Liver (tissue), 3 donors: ENCODE results near the gene PSG5.
A peak's percentile ranks its signal among the peaks of the same experiment; 100 is the strongest.
"Not testable (repeated sequence)": the region's sequence is repeated elsewhere in the genome, so short reads cannot be mapped to it uniquely, and the experiment has no call there.

Experiments
- CTCF ChIP-seq: fragments of 150-350 bp; IDR thresholded peaks from 2 replicates; pipeline ENCODE4 v1.5.1; 2017; ENCODE audit warnings: improper control_type of control experiment, low read depth, low read length; ENCODE audit not compliant: missing input control
- EGR1 ChIP-seq, 2 donors: IDR thresholded peaks; 2 replicates each; pipeline ENCODE4 v1.6.1; 2016 to 2018; ENCODE audit warnings: antibody characterized with exemption in 2 of 2, low read depth in 2 of 2
- JUND ChIP-seq, 2 donors: IDR thresholded peaks; 2 replicates each; pipeline ENCODE4 v1.6.1; 2016; ENCODE audit warnings: antibody characterized with exemption in 2 of 2
- RAD21 ChIP-seq, 2 donors: IDR thresholded peaks; 2 replicates each; pipeline ENCODE4 v1.6.1; 2016; ENCODE audit warnings: antibody characterized with exemption in 2 of 2, mild to moderate bottlenecking in 2 of 2
- YY1 ChIP-seq: IDR thresholded peaks from 2 replicates; pipeline ENCODE4 v1.6.1; 2016; ENCODE audit warnings: antibody characterized with exemption, mild to moderate bottlenecking
- donor health status: healthy.
- donor health status: healthy.

DNA sequence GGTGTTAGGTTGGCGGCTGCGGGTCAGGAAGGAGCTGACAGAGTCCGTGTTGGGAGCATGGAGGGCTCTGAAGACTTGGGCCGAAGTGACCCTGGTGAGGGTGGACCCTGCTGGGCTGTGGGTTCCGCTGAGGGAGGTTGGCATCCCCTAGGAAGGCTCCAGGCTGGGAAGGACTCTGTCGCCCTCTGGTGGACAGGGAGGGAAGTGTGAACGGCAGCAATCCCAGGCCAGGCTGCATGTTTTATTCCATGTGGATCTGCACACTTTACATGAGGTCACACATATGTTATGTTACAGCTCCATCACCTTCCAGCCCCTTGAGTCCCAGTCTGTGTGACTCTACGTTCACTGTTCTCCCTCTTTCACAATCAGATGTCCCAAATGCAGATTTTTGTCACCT, 20.8 kb upstream of the PSG5 start:
- peak; percentile 35 for TF ChIP-seq CTCF
- not testable (repeated sequence) for TF ChIP-seq EGR1 (IDR thresholded peaks at IDR 0.05; ENCODE audit: low read depth in 2 of 2); YY1; JUND (IDR thresholded peaks at IDR 0.05); RAD21 (IDR thresholded peaks at IDR 0.05)
